Uterus (tissue), 2 donors: ENCODE measurements around the gene PCYOX1L.

Experiments used
- CTCF ChIP-seq, 4 experiments: fragments of 200-600 bp in 2 of 4; fragments of 450-650 bp in 2 of 4; sonication (generic) in 2 of 4; IDR thresholded peaks; one replicate each; pipeline ENCODE4 v1.5.1; 2016 to 2019; ENCODE audit warnings: antibody characterized with exemption in 4 of 4, mild to moderate bottlenecking in 2 of 4, moderate library complexity in 1 of 4
- POLR2A ChIP-seq, 2 donors: fragments of 450-650 bp; IDR thresholded peaks; one replicate each; pipeline ENCODE4 v1.6.1; 2016; ENCODE audit warnings: antibody characterized with exemption in 2 of 2, mild to moderate bottlenecking in 1 of 2, moderate library complexity in 1 of 2

GRCh38 chr5:149412783-149413476 is 55.1 kb downstream of the PCYOX1L start:
- peak in 1 of 2 donors; percentile 14 for TF ChIP-seq POLR2A (IDR thresholded peaks at IDR 0.05)
- TF ChIP-seq CTCF (IDR thresholded peaks at IDR 0.05): no peak
